Body of pancreas (tissue), 4 donors: ENCODE measurements around the gene TNKS1BP1. TPM values are rescaled to one million over a fixed set of nuclear protein-coding genes. Genes with fewer than 3 reads are reported as not detected.
"Not testable (repeated sequence)": the region's sequence is repeated elsewhere in the genome, so short reads cannot be mapped to it uniquely, and the experiment has no call there.

ENCODE experiments used
- ATAC-seq: fragments of 150-250 bp; one replicate; pipeline ENCODE4 v1.9.1; 2016
- DNase-seq, 4 donors: peaks; one replicate each; pipeline ENCODE4 v3.0.0-alpha.2; 2019
- H3K27ac ChIP-seq, 4 donors: fragments of 200-600 bp; sonication (generic); 1 replicate in 3 of 4; 2 replicates in 1 of 4; pipeline versions ENCODE4 v1.5.1 to v1.6.1; 2016 to 2019; ENCODE audit warnings: mild to moderate bottlenecking in 1 of 4, mixed read lengths in 1 of 4, moderate library complexity in 1 of 4
- H3K27me3 ChIP-seq, 2 donors: fragments of 200-600 bp; sonication (generic); one replicate each; pipeline ENCODE4 v1.6.0; 2016; ENCODE audit warnings: mild to moderate bottlenecking in 1 of 2
- H3K36me3 ChIP-seq, 2 donors: fragments of 200-600 bp; sonication (generic); replicated peaks in 1 of 2; 2 replicates each; pipeline ENCODE4 v1.5.1; 2016; ENCODE audit warnings: low read depth in 2 of 2; ENCODE audit not compliant: insufficient read depth in 1 of 2
- H3K4me1 ChIP-seq: fragments of 200-600 bp; sonication (generic); one replicate; pipeline ENCODE4 v1.6.0; 2016
- H3K4me3 ChIP-seq, 2 donors: fragments of 200-600 bp; sonication (generic); 1 replicate in 1 of 2; 2 replicates in 1 of 2; pipeline ENCODE4 v1.5.1; 2016 to 2019
- H3K9me3 ChIP-seq, 3 donors: fragments of 200-600 bp; sonication (generic); 1 replicate in 2 of 3; 2 replicates in 1 of 3; pipeline ENCODE4 v1.5.1; 2016
- POLR2A ChIP-seq, 3 donors: fragments of 450-650 bp; IDR thresholded peaks; one replicate each; pipeline ENCODE4 v1.6.1; 2016; ENCODE audit warnings: antibody characterized with exemption in 3 of 3, mild to moderate bottlenecking in 2 of 3
- WGBS, 2 donors: methylation state at CpG; one replicate each; pipeline ENCODE4 v1.1.5; 2017; 5-methylcytosine and 5-hydroxymethylcytosine counted together
- intact Hi-C: fragments of 100-400 bp; cut with DNase I; formaldehyde crosslinking; loops from one replicate; pipeline ENCODE4 v1.15.1; 2023
- total RNA-seq, 2 donors: library from RNA; depleted of rRNA; stranded (reverse); fragments of >200 nt; gene quantifications; one replicate each; pipeline ENCODE4 v1.1.0, GENCODE V29; 2016
- TF ChIP-seq, protein P1 (sequence below), 7 experiments: fragments of 450-650 bp in 4 of 7; fragments of 200-600 bp in 3 of 7; sonication (generic) in 3 of 7; IDR thresholded peaks; one replicate each; pipeline ENCODE4 v1.5.1; 2016 to 2019; ENCODE audit warnings: antibody characterized with exemption in 7 of 7

The TNKS1BP1 gene
- total RNA-seq, 2 donors from 2014 or later: 83.5 to 115 TPM

DNA sequence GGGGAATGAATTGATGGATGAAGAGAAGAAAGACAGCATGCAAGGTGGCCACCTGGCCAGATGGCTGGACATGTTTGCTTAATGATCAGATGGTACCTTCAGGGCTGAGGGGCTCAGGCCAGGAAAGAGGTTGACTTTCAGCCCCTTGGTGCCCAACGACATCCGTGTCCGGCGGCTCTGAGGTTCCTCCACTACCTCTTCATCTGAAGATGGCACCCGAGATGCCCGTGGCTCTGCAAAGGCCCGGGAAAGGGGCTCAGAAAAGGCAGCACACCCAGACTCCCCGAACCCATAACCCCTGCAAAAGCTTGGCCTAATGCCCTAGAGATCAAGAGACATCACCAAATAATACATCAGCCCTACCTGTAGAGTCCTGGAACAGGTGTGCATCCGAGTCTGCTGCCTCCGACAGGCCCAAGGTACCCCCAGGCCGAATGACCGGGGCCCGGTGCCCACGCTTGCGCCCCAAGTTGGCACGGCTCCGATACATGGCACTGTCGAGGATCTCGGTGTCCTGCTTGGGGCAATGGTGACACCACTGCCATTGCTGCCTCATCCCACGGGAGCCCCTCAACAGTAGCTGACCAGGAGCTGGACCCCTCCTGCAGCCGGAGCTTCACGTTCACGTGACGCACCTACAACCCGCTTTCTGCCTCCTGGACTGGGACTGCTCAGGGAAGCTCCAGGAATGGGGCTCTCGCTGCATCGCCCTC is 22.9 kb downstream of the TNKS1BP1 start:
- Histone ChIP-seq H3K27me3 (no peaks in the 10 kb centered on the region), H3K4me1 (peaks cover 33% of the 10 kb centered on the region), H3K4me3 (no peak overlapping the region), H3K27ac (no peak overlapping the region), H3K36me3 (peaks cover 36 to 38% of the 10 kb centered on the region in 2 donors), H3K9me3 (peaks cover 0 to 6% (median 0%) of the 10 kb centered on the region in 3 donors)
- ATAC-seq (no peak), DNase-seq (no peak)
- intact Hi-C loops: no loop called here
- TF ChIP-seq POLR2A (IDR thresholded peaks at IDR 0.05): no peak
- TF ChIP-seq, protein P1, sequence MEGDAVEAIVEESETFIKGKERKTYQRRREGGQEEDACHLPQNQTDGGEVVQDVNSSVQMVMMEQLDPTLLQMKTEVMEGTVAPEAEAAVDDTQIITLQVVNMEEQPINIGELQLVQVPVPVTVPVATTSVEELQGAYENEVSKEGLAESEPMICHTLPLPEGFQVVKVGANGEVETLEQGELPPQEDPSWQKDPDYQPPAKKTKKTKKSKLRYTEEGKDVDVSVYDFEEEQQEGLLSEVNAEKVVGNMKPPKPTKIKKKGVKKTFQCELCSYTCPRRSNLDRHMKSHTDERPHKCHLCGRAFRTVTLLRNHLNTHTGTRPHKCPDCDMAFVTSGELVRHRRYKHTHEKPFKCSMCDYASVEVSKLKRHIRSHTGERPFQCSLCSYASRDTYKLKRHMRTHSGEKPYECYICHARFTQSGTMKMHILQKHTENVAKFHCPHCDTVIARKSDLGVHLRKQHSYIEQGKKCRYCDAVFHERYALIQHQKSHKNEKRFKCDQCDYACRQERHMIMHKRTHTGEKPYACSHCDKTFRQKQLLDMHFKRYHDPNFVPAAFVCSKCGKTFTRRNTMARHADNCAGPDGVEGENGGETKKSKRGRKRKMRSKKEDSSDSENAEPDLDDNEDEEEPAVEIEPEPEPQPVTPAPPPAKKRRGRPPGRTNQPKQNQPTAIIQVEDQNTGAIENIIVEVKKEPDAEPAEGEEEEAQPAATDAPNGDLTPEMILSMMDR (IDR thresholded peaks at IDR 0.05): no peak
- 93 to 96% methylated on average over 10 to 24 of the region's 27 CpGs for WGBS, 2 donors

DNA sequence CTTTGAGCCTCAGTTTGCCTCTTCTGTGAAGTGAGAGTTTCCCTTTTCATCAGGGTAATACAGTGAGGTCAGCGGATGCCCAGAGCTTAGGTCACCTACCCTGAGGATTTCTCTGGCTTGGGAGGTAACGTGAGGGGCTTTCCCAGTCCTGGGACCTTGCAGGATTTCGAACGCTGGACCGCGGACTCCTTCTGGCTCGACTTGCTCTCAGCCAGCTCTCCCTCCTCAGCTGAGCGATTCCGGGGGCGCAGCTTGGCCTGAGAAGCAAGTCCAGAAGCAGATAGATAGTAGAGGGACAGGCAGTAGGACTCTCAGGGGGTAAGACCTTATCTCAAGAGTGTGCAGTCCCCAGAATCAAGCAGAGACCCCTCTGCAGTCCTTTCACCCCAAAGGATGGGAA is 24.0 kb downstream of the TNKS1BP1 start:
- ATAC-seq: no peak
- intact Hi-C loops: no loop called here
- H3K27ac ChIP-seq: no peak overlapping the region
- no peaks in the 10 kb centered on the region for H3K27me3 ChIP-seq
- DNase-seq: no peak
- TF ChIP-seq POLR2A (IDR thresholded peaks at IDR 0.05): no peak
- TF ChIP-seq, protein P1 (IDR thresholded peaks at IDR 0.05): no peak
- H3K4me3 ChIP-seq: no peak overlapping the region
- WGBS, 2 donors: 98 to 99% methylated on average over 10 of the region's 10 CpGs
- peaks cover 25% of the 10 kb centered on the region for H3K4me1 ChIP-seq
- peaks cover 0 to 6% (median 0%) of the 10 kb centered on the region in 3 donors for H3K9me3 ChIP-seq
- peaks cover 36 to 38% of the 10 kb centered on the region in 2 donors for H3K36me3 ChIP-seq

DNA sequence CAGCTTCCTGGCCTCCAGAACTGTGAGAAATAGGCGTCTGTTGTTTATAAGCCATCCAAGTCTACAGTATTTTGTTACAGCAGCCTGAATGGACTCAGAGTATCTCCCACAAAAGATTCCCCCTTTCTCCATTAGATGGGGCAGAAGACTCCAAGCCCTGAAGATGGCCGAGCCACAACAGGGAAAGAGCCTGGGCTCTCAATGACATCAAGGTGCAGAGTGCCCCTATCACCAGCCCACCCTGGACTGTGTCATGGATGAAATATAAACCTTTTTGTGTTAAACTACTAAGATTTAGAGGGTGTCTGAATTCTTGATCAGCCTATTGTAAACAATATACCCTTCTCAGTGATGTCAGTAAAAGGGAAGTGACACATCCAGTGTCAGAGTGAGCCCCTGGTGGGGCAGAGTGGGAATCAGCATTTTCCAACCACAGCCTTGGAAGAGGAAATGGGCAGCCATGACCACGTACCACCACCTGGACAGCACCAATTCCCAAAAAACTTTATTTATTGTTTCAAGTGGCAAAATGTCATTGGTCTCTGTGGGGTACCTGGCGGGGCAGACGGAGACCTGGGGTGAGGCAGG is 25.5 kb downstream of the TNKS1BP1 start:
- intact Hi-C loops: no loop called here
- no peaks in the 10 kb centered on the region for H3K27me3 ChIP-seq
- DNase-seq (no peak), ATAC-seq (no peak)
- H3K9me3 ChIP-seq: peaks cover 0 to 6% (median 0%) of the 10 kb centered on the region in 3 donors
- WGBS, 2 donors: 94 to 99% methylated on average over 5 of the region's 5 CpGs
- no peak overlapping the region for H3K27ac ChIP-seq
- no peak overlapping the region for H3K4me3 ChIP-seq
- peaks cover 20% of the 10 kb centered on the region for H3K4me1 ChIP-seq
- H3K36me3 ChIP-seq: peaks cover 36 to 38% of the 10 kb centered on the region in 2 donors
- TF ChIP-seq, protein P1 (IDR thresholded peaks at IDR 0.05): no peak
- TF ChIP-seq POLR2A (IDR thresholded peaks at IDR 0.05): no peak

DNA sequence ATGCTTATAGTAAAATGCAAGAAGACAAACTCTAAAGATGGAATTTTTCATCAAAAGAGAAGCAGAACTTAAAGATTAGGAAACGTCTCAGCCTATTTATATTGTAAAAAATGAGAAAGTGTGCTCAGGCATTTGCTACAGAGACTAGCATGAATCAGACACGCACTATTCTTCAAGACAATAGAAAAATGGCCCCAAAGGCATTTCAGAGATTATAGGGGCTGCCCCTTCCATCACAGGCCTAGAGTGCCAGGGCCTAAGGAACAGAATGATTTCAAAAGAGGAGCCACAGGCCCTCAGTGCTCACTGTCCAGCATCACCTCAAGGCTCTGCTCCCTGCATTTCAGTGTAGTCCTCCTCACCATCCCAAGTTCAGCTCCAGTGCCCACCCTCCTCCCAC is 27.5 kb downstream of the TNKS1BP1 start:
- H3K36me3 ChIP-seq: peaks cover 33 to 34% of the 10 kb centered on the region in 2 donors
- no peak overlapping the region for H3K4me3 ChIP-seq
- intact Hi-C loops: no loop called here
- peaks cover 0 to 6% (median 0%) of the 10 kb centered on the region in 3 donors for H3K9me3 ChIP-seq
- ATAC-seq (no peak), DNase-seq (no peak)
- H3K4me1 ChIP-seq: peaks cover 23% of the 10 kb centered on the region
- H3K27me3 ChIP-seq: no peaks in the 10 kb centered on the region
- H3K27ac ChIP-seq: no peak overlapping the region
- TF ChIP-seq, protein P1 (IDR thresholded peaks at IDR 0.05): no peak
- no peak for TF ChIP-seq POLR2A (IDR thresholded peaks at IDR 0.05)
- WGBS, 2 donors: 87 to 90% methylated on average over 2 of the region's 2 CpGs

DNA sequence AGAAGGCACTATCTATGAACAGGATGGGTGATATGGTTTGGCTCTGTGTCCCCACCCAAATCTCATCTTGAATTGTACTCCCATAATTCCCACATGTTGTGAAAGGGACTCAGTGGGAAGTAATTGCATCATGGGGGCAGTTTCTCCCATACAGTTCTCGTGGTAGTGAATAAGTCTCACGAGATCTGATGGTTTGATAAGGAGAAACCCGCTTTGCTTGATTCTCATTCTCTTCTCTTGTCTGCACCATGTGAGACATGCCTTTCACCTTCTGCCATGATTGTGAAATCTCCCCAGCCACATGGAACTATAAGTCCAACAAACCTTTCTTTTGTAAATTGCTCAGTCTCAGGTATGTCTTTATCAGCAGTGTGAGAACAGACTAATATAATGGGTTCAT is 28.5 kb downstream of the TNKS1BP1 start:
- H3K27ac ChIP-seq, DNase-seq: not testable (repeated sequence)

More for the DNA sequence above, 28.5 kb downstream of the TNKS1BP1 start:
- ATAC-seq, intact Hi-C loops, H3K9me3 ChIP-seq, H3K27me3 ChIP-seq, H3K4me3 ChIP-seq: not testable (repeated sequence)
- WGBS, 2 donors: 83 to 93% methylated on average over 3 of the region's 3 CpGs
- H3K36me3 ChIP-seq: peaks cover 23 to 24% of the 10 kb centered on the region in 2 donors
- H3K4me1 ChIP-seq: peaks cover 23% of the 10 kb centered on the region
